Measurements from ENCODE around the gene DST.
A peak's percentile ranks its signal among the peaks of the same experiment; 100 is the strongest.

DST gene

GRCh38 chr6:56522495-56523270 is 120.0 kb downstream of the DST start:
- TF ChIP-seq CTCF (IDR thresholded peaks at IDR 0.05; ENCODE audit: low read depth, low read length), result no peak
- no peak overlapping the region for H3K4me3 ChIP-seq (replicated peaks in 1 of 2; ENCODE audit: low read depth in 2 of 2, low read length in 2 of 2)
- no peak for DNase-seq (ENCODE audit: low read depth in 2 of 2)

GRCh38 chr6:56521976-56522375 is 120.7 kb downstream of the DST start:
- DNase-seq (ENCODE audit: low read depth in 2 of 2), result no peak
- no peak overlapping the region for H3K4me3 ChIP-seq (replicated peaks in 1 of 2; ENCODE audit: low read depth in 2 of 2, low read length in 2 of 2)
- no peak for TF ChIP-seq CTCF (IDR thresholded peaks at IDR 0.05; ENCODE audit: low read depth, low read length)

- DNase-seq (ENCODE audit: low read depth in 2 of 2), result no peak
- no peak for TF ChIP-seq CTCF (IDR thresholded peaks at IDR 0.05; ENCODE audit: low read depth, low read length)
These were observed 121.2 kb downstream of the DST start for GRCh38 chr6:56521454-56521853.

GRCh38 chr6:56520218-56520617 is 122.5 kb downstream of the DST start:
- no peak overlapping the region for H3K4me3 ChIP-seq (replicated peaks in 1 of 2; ENCODE audit: low read depth in 2 of 2, low read length in 2 of 2)
- no peak for TF ChIP-seq CTCF (IDR thresholded peaks at IDR 0.05; ENCODE audit: low read depth, low read length)
- no peak for DNase-seq (ENCODE audit: low read depth in 2 of 2)

More at GRCh38 chr6:56521454-56521853, 121.2 kb downstream of the DST start:
- no peak overlapping the region for H3K4me3 ChIP-seq (replicated peaks in 1 of 2; ENCODE audit: low read depth in 2 of 2, low read length in 2 of 2)

- H3K4me3 ChIP-seq (replicated peaks in 1 of 2; ENCODE audit: low read depth in 2 of 2, low read length in 2 of 2), result no peak overlapping the region
- DNase-seq (ENCODE audit: low read depth in 2 of 2), result no peak
- TF ChIP-seq CTCF (IDR thresholded peaks at IDR 0.05; ENCODE audit: low read depth, low read length), result no peak
These were observed 123.5 kb downstream of the DST start for GRCh38 chr6:56518995-56519767.

GRCh38 chr6:56517155-56517745 is 125.4 kb downstream of the DST start:
- DNase-seq (ENCODE audit: low read depth in 2 of 2), result peak; percentile 57 to 67
- no peak overlapping the region for H3K4me3 ChIP-seq (replicated peaks in 1 of 2; ENCODE audit: low read depth in 2 of 2, low read length in 2 of 2)
- TF ChIP-seq CTCF (IDR thresholded peaks at IDR 0.05; ENCODE audit: low read depth, low read length), result no peak

Measured in cardiac fibroblast (primary cell).